Vagina (tissue), 2 donors: ENCODE measurements around the gene LPCAT1. TPM values are rescaled to one million over a fixed set of nuclear protein-coding genes. Genes with fewer than 3 reads are reported as not detected.

Experiments used
- DNase-seq, 2 donors: peaks; one replicate each; pipeline ENCODE4 v3.0.0-alpha.2; 2017; ENCODE audit errors: extremely low spot score in 2 of 2
- H3K27ac ChIP-seq: fragments of 200-600 bp; sonication (generic); one replicate; pipeline ENCODE4 v1.5.1; 2019
- H3K27me3 ChIP-seq: fragments of 200-600 bp; sonication (generic); one replicate; pipeline ENCODE4 v1.5.1; 2019
- H3K36me3 ChIP-seq, 2 donors: fragments of 200-600 bp; sonication (generic); one replicate each; pipeline ENCODE4 v1.5.1; 2017 to 2019
- H3K4me1 ChIP-seq: fragments of 200-600 bp; sonication (generic); one replicate; pipeline ENCODE4 v1.5.1; 2019
- H3K4me3 ChIP-seq, 2 donors: fragments of 200-600 bp; sonication (generic); 1 replicate in 1 of 2; 2 replicates in 1 of 2; pipeline ENCODE4 v1.5.1; 2016 to 2019
- H3K9me3 ChIP-seq: fragments of 200-600 bp; sonication (generic); one replicate; pipeline ENCODE4 v1.5.1; 2019
- CTCF ChIP-seq, 3 experiments: fragments of 450-650 bp in 2 of 3; fragments of 200-600 bp in 1 of 3; sonication (generic) in 1 of 3; IDR thresholded peaks; one replicate each; pipeline ENCODE4 v1.5.1; 2017 to 2019; ENCODE audit warnings: antibody characterized with exemption in 3 of 3, mild to moderate bottlenecking in 2 of 3, moderate library complexity in 2 of 3
- POLR2A ChIP-seq, 2 donors: fragments of 450-650 bp; IDR thresholded peaks; one replicate each; pipeline ENCODE4 v1.6.1; 2017; ENCODE audit warnings: antibody characterized with exemption in 2 of 2, mild to moderate bottlenecking in 2 of 2, moderate library complexity in 2 of 2
- POLR2AphosphoS5 ChIP-seq, 2 donors: sonication (generic); formaldehyde crosslinking; IDR thresholded peaks; one replicate each; pipeline ENCODE4 v1.9.0; 2017; ENCODE audit warnings: antibody characterized with exemption in 2 of 2, mild to moderate bottlenecking in 2 of 2, low read depth in 1 of 2; ENCODE audit not compliant: insufficient read depth in 1 of 2
- intact Hi-C: fragments of 100-400 bp; cut with DNase I; formaldehyde crosslinking; loops from one replicate; pipeline ENCODE4 v1.15.1; 2023
- total RNA-seq: library from RNA; depleted of rRNA; stranded (reverse); fragments of >200 nt; gene quantifications from one replicate; pipeline ENCODE4 v1.2.3, GENCODE V29; 2016

Gene LPCAT1
- total RNA-seq, 1 donor from 2014 or later, result 29.7 TPM

- no peak overlapping the region for H3K27ac ChIP-seq
- H3K4me3 ChIP-seq, result no peak overlapping the region
- intact Hi-C loops, result no loop called here
- H3K9me3 ChIP-seq, result no peaks in the 10 kb centered on the region
- no peak for DNase-seq
- H3K4me1 ChIP-seq, result peaks cover 3% of the 10 kb centered on the region
- TF ChIP-seq POLR2A (IDR thresholded peaks at IDR 0.05) (no peak), CTCF (IDR thresholded peaks at IDR 0.05) (no peak), POLR2AphosphoS5 (IDR thresholded peaks at IDR 0.05; ENCODE audit: insufficient read depth in 1 of 2, low read depth in 1 of 2) (no peak)
- H3K27me3 ChIP-seq, result no peaks in the 10 kb centered on the region
- H3K36me3 ChIP-seq, result peaks cover 0 to 14% of the 10 kb centered on the region in 2 donors
These were observed 38.8 kb downstream of the LPCAT1 start for GRCh38 chr5:1484730-1485578.

- intact Hi-C loops, result no loop called here
- no peak for DNase-seq
- H3K9me3 ChIP-seq, result no peaks in the 10 kb centered on the region
- H3K4me1 ChIP-seq, result peaks cover 6% of the 10 kb centered on the region
- TF ChIP-seq POLR2A (IDR thresholded peaks at IDR 0.05) (no peak), POLR2AphosphoS5 (IDR thresholded peaks at IDR 0.05; ENCODE audit: insufficient read depth in 1 of 2, low read depth in 1 of 2) (no peak), CTCF (IDR thresholded peaks at IDR 0.05) (no peak)
- peaks cover 0 to 14% of the 10 kb centered on the region in 2 donors for H3K36me3 ChIP-seq
- H3K27me3 ChIP-seq, result no peaks in the 10 kb centered on the region
- H3K4me3 ChIP-seq, result no peak overlapping the region
- no peak overlapping the region for H3K27ac ChIP-seq
These were observed 39.7 kb downstream of the LPCAT1 start for GRCh38 chr5:1483856-1484729.

- no peak for TF ChIP-seq POLR2A (IDR thresholded peaks at IDR 0.05)
- no peak for TF ChIP-seq CTCF (IDR thresholded peaks at IDR 0.05)
- TF ChIP-seq POLR2AphosphoS5 (IDR thresholded peaks at IDR 0.05; ENCODE audit: insufficient read depth in 1 of 2, low read depth in 1 of 2), result no peak
- no peak for DNase-seq
These were observed 40.7 kb downstream of the LPCAT1 start for GRCh38 chr5:1483064-1483463.

GRCh38 chr5:1481959-1482331 is 41.8 kb downstream of the LPCAT1 start:
- no peak for TF ChIP-seq POLR2AphosphoS5 (IDR thresholded peaks at IDR 0.05; ENCODE audit: insufficient read depth in 1 of 2, low read depth in 1 of 2)
- intact Hi-C loops, result no loop called here
- Histone ChIP-seq H3K4me1 (peaks cover 6% of the 10 kb centered on the region), H3K9me3 (no peaks in the 10 kb centered on the region), H3K4me3 (no peak overlapping the region), H3K36me3 (peaks cover 0 to 10% of the 10 kb centered on the region in 2 donors), H3K27me3 (no peaks in the 10 kb centered on the region), H3K27ac (no peak overlapping the region)
- no peak for DNase-seq

More at GRCh38 chr5:1483064-1483463, 40.7 kb downstream of the LPCAT1 start:
- H3K9me3 ChIP-seq, result no peaks in the 10 kb centered on the region
- H3K4me1 ChIP-seq, result peaks cover 6% of the 10 kb centered on the region
- H3K36me3 ChIP-seq, result peaks cover 0 to 14% of the 10 kb centered on the region in 2 donors
- intact Hi-C loops, result no loop called here
- no peak overlapping the region for H3K4me3 ChIP-seq
- no peak overlapping the region for H3K27ac ChIP-seq
- no peaks in the 10 kb centered on the region for H3K27me3 ChIP-seq

GRCh38 chr5:1481266-1481958 is 42.3 kb downstream of the LPCAT1 start:
- no peak overlapping the region for H3K27ac ChIP-seq
- intact Hi-C loops, result no loop called here
- no peak for TF ChIP-seq POLR2A (IDR thresholded peaks at IDR 0.05)
- no peak for TF ChIP-seq POLR2AphosphoS5 (IDR thresholded peaks at IDR 0.05; ENCODE audit: insufficient read depth in 1 of 2, low read depth in 1 of 2)
- TF ChIP-seq CTCF (IDR thresholded peaks at IDR 0.05), result no peak
- no peak overlapping the region for H3K4me3 ChIP-seq
- no peak for DNase-seq
- peaks cover 6% of the 10 kb centered on the region for H3K4me1 ChIP-seq
- peaks cover 0 to 7% of the 10 kb centered on the region in 2 donors for H3K36me3 ChIP-seq
- H3K9me3 ChIP-seq, result no peaks in the 10 kb centered on the region
- no peaks in the 10 kb centered on the region for H3K27me3 ChIP-seq
